SU-DHL-6 (cell line): ENCODE data around the gene TBPL2.

ENCODE experiments used
- H2AFZ ChIP-seq: fragments of 200-600 bp; sonication (generic); 2 replicates; pipeline ENCODE4 v1.6.1; 2014; ENCODE audit warnings: low read depth, mild to moderate bottlenecking, moderate library complexity, mixed read lengths, antibody characterized with exemption, low read length; ENCODE audit not compliant: severe bottlenecking
- H3F3A ChIP-seq: fragments of 200-600 bp; shearing (Covaris generic); 2 replicates; pipeline ENCODE4 v1.6.0; 2016; ENCODE audit warnings: antibody characterized with exemption, mild to moderate bottlenecking; ENCODE audit not compliant: insufficient read depth
- H3K27ac ChIP-seq: fragments of 200-600 bp; sonication (generic); 2 replicates; pipeline ENCODE4 v1.5.1; 2016; ENCODE audit warnings: low read depth, mild to moderate bottlenecking, low read length, moderate library complexity, mixed read lengths
- H3K27me3 ChIP-seq: fragments of 200-600 bp; sonication (generic), shearing (Covaris generic); 2 replicates; pipeline ENCODE4 v1.6.0; 2014; ENCODE audit warnings: mild to moderate bottlenecking, low read length
- H3K36me3 ChIP-seq: fragments of 200-600 bp; sonication (generic); 2 replicates; pipeline ENCODE4 v1.6.1; 2014; ENCODE audit warnings: mild to moderate bottlenecking, low read length, mixed read lengths
- H3K4me2 ChIP-seq: fragments of 300-600, 200-600 bp; shearing (Covaris generic), sonication (generic); 2 replicates; pipeline ENCODE4 v1.6.0; 2014; ENCODE audit warnings: low read length, low read depth, mild to moderate bottlenecking; ENCODE audit not compliant: poor library complexity, severe bottlenecking
- H3K4me3 ChIP-seq: fragments of 200-600 bp; sonication (generic); 2 replicates; pipeline ENCODE4 v1.5.1; 2014; ENCODE audit warnings: antibody characterized with exemption, low read length, mild to moderate bottlenecking, mixed read lengths; ENCODE audit not compliant: insufficient read depth, poor library complexity, severe bottlenecking
- H3K79me2 ChIP-seq: fragments of 200-600 bp; sonication (generic); 2 replicates; pipeline ENCODE4 v1.6.1; 2014; ENCODE audit warnings: mild to moderate bottlenecking, low read length, moderate library complexity; ENCODE audit not compliant: insufficient read depth
- H3K9ac ChIP-seq: fragments of 200-600 bp; sonication (generic); 2 replicates; pipeline ENCODE4 v1.7.0; 2014; ENCODE audit warnings: mild to moderate bottlenecking, low read length
- H3K9me2 ChIP-seq: fragments of 200-600 bp; sonication (generic); replicated peaks from 2 replicates; pipeline ENCODE4 v1.6.1; 2014; ENCODE audit warnings: low read length; ENCODE audit not compliant: insufficient read depth
- H3K9me3 ChIP-seq: fragments of 200-600 bp; sonication (generic); 2 replicates; pipeline ENCODE4 v1.6.1; 2014; ENCODE audit warnings: low read length, mixed read lengths; ENCODE audit not compliant: insufficient read depth
- H4K20me1 ChIP-seq: fragments of 200-600 bp; sonication (generic); 2 replicates; pipeline ENCODE4 v1.6.1; 2014; ENCODE audit warnings: low read depth, mild to moderate bottlenecking, antibody characterized with exemption, low read length, moderate library complexity, mixed read lengths
- CTCF ChIP-seq: fragments of 200-600 bp; sonication (generic); IDR thresholded peaks from one replicate; pipeline ENCODE4 v1.5.1; 2017; ENCODE audit warnings: antibody characterized with exemption, mild to moderate bottlenecking, low read length, moderate library complexity; ENCODE audit not compliant: insufficient read depth, poor library complexity, severe bottlenecking
- EZH2phosphoT487 ChIP-seq: fragments of 200-600 bp; sonication (generic), shearing (Covaris generic); conservative IDR thresholded peaks from 2 replicates; pipeline ENCODE4 v1.6.1; 2018; ENCODE audit warnings: mild to moderate bottlenecking, antibody characterized with exemption, low read length, moderate library complexity, mixed read lengths

The TBPL2 gene

GRCh38 chr14:55440385-55440784, at the start of gene TBPL2:
TBPL2 (minus strand) TSS chr14:55440616; CDS start chr14:55440449, 167 bp downstream.
- H3K79me2 ChIP-seq, result no peaks in the 10 kb centered on the region
- no peak within 1 kb of the TSS for H3K27ac ChIP-seq
- H4K20me1 ChIP-seq, result no peaks in the 10 kb centered on the region
- TF ChIP-seq EZH2phosphoT487 (no peak), CTCF (no peak)
- no peaks in the 10 kb centered on the region for H3K36me3 ChIP-seq
- no peaks in the 10 kb centered on the region for H3K9me2 ChIP-seq
- H3K9me3 ChIP-seq, result no peaks in the 10 kb centered on the region
- no peak within 1 kb of the TSS for H3K9ac ChIP-seq
- no peak within 1 kb of the TSS for H3K4me2 ChIP-seq
- no peaks in the 10 kb centered on the region for H3F3A ChIP-seq
- H3K27me3 ChIP-seq, result no peaks in the 10 kb centered on the region
- no peak within 1 kb of the TSS for H3K4me3 ChIP-seq
- H2AFZ ChIP-seq, result no peak within 1 kb of the TSS

DNA sequence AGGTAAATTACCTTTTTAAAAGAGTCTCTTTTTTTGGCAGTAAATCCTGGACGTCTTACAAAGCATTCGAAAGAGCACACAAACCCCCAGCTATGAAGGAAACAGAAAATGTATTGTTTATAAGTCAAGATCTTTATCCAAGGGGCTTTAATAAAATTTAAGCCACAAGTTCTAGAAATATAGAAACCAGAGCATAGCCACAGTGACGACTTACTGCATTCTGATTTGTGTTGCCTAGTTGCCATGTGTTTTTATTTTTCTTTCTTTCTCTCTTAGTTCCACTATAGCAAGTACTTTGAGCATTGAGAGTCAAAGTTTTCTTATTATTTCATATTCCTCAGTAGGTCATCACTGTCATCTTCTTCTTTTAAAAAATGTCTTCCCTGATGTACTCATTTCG, 47.8 kb upstream of the TBPL2 start:
- Histone ChIP-seq H3K9ac (no peak overlapping the region), H3K27me3 (no peaks in the 10 kb centered on the region), H3K4me2 (no peak overlapping the region), H3K79me2 (no peaks in the 10 kb centered on the region), H4K20me1 (no peaks in the 10 kb centered on the region), H2AFZ (no peak overlapping the region), H3K4me3 (no peak overlapping the region), H3K36me3 (no peaks in the 10 kb centered on the region), H3F3A (no peaks in the 10 kb centered on the region), H3K9me2 (no peaks in the 10 kb centered on the region), H3K27ac (no peak overlapping the region), H3K9me3 (no peaks in the 10 kb centered on the region)
- TF ChIP-seq CTCF (no peak), EZH2phosphoT487 (no peak)

DNA sequence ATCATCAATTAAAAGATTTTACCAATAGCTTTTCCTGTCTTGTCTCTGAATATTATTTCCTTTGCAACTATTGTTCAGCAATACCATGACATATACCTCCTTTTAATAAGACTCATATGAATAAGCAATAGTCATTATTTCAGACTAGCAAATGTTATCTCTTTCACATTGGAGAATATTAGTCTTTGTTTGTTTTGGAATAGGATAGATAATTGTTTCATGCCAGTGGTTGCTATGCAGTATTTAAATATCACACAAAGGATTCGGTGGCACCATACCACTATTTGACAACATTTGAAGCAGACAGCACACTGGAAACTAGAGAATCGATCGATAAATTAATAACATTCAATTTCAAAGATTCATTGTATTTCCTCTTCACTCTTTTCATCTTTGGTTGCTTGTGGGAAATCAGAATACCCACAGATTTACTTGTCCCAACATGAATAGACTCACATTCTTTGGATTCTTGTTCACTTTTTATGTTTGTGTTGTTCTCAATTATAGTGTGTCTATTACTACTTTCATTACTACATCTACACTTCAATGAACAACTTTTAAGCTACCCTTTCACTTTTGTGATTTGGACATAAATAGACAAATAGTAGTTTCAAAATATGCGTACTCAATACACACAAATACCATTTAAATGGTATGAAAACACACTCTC, 42.7 kb upstream of the TBPL2 start:
- H3K9me2 ChIP-seq, result no peaks in the 10 kb centered on the region
- no peaks in the 10 kb centered on the region for H4K20me1 ChIP-seq
- no peaks in the 10 kb centered on the region for H3K79me2 ChIP-seq
- TF ChIP-seq CTCF, result no peak
- TF ChIP-seq EZH2phosphoT487, result no peak
- no peak overlapping the region for H3K4me3 ChIP-seq
- no peak overlapping the region for H3K27ac ChIP-seq
- H2AFZ ChIP-seq, result no peak overlapping the region
- no peaks in the 10 kb centered on the region for H3F3A ChIP-seq
- no peak overlapping the region for H3K4me2 ChIP-seq
- no peaks in the 10 kb centered on the region for H3K9me3 ChIP-seq
- H3K27me3 ChIP-seq, result no peaks in the 10 kb centered on the region
- no peaks in the 10 kb centered on the region for H3K36me3 ChIP-seq
- H3K9ac ChIP-seq, result no peak overlapping the region
